NB4 (cell line): Measurements from ENCODE around the gene PRR36.
"Not testable (repeated sequence)": the region's sequence is repeated elsewhere in the genome, so short reads cannot be mapped to it uniquely, and the experiment has no call there.

Source experiments
- DNase-seq: peaks from one replicate; pipeline ENCODE4 v3.0.0; 2010; ENCODE audit warnings: low read depth
- H3K4me3 ChIP-seq: one replicate; pipeline ENCODE4 v1.5.1; 2011; ENCODE audit warnings: mild to moderate bottlenecking, low read depth, low read length, moderate library complexity
- CTCF ChIP-seq: IDR thresholded peaks from one replicate; pipeline ENCODE4 v1.5.1; 2012; ENCODE audit warnings: low read depth, low read length
- MAX ChIP-seq: IDR thresholded peaks from 2 replicates; pipeline ENCODE4 v1.6.1; 2011; ENCODE audit warnings: low read depth, low read length
- MYC ChIP-seq: IDR thresholded peaks from 2 replicates; pipeline ENCODE4 v1.6.1; 2011; ENCODE audit warnings: low read depth, low read length
- POLR2A ChIP-seq: IDR thresholded peaks from 2 replicates; pipeline ENCODE4 v1.6.1; 2011; ENCODE audit warnings: mild to moderate bottlenecking; ENCODE audit not compliant: insufficient read length; ENCODE audit errors: extremely low read depth

Gene PRR36

DNA sequence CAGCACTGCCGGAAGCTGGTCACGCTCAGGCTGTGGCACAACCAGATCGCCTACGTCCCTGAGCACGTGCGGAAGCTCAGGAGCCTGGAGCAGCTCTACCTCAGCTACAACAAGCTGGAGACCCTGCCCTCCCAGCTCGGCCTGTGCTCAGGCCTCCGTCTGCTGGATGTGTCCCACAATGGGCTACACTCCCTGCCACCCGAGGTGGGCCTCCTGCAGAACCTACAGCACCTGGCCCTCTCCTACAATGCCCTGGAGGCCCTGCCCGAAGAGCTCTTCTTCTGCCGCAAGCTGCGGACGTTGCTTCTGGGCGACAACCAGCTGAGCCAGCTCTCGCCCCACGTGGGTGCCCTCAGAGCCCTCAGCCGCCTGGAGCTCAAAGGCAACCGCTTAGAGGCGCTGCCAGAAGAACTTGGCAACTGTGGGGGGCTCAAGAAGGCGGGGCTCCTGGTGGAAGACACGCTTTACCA, 26.2 kb upstream of the PRR36 start:
- TF ChIP-seq MAX (no peak), POLR2A (no peak), MYC (no peak), CTCF (no peak)
- DNase-seq: no peak
- H3K4me3 ChIP-seq: no peak overlapping the region

DNA sequence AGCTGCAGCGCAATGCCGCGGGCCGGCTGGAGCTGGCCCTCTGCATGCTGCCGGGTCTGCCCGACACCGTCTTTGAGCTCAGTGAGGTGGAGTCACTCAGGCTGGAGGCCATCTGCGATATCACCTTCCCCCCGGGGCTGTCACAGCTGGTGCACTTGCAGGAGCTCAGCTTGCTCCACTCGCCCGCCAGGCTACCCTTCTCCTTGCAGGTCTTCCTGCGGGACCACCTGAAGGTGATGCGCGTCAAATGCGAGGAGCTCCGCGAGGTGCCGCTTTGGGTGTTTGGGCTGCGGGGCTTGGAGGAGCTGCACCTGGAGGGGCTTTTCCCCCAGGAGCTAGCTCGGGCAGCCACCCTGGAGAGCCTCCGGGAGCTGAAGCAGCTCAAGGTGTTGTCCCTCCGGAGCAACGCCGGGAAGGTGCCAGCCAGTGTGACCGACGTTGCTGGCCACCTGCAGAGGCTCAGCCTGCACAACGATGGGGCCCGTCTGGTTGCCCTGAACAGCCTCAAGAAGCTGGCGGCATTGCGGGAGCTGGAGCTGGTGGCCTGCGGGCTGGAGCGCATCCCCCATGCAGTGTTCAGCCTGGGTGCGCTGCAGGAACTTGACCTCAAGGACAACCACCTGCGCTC, 25.7 kb upstream of the PRR36 start:
- H3K4me3 ChIP-seq: no peak overlapping the region
- TF ChIP-seq MAX: no peak
- TF ChIP-seq CTCF: no peak
- no peak for TF ChIP-seq POLR2A
- TF ChIP-seq MYC: no peak
- DNase-seq: no peak

DNA sequence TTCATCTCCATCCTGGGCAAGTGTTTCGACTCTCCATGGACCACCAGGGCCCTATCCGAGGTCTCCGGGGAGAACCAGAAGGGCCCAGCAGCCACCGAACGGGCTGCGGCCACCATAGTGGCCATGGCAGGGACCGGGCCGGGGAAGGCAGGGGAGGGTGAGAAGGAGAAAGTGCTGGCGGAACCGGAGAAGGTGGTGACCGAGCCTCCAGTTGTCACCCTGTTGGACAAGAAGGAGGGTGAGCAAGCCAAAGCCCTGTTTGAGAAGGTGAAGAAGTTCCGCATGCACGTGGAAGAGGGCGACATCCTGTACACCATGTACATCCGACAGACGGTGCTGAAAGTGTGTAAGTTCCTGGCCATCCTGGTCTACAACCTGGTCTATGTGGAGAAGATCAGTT, 24.8 kb upstream of the PRR36 start:
- TF ChIP-seq MAX (no peak), MYC (no peak), POLR2A (no peak), CTCF (no peak)
- no peak overlapping the region for H3K4me3 ChIP-seq
- no peak for DNase-seq

DNA sequence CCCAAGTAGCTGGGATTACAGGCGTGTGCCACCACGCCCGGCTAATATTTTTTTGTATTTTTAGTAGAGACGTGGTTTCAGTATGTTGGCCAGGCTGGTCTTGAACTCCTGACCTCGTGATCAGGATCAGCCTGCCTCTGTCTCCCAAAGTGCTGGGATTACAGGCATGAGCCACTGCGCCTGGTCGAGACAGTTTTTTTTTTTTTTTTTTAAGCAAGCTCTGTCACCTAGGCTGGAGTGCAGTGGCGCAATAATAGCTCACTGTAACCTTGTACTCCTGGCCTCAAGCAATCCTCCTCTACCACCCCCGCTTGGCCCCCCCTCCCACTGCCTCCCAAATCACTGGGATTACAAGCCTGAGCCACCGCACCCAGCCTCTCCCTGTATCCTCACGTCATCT, 23.1 kb upstream of the PRR36 start:
- no peak for TF ChIP-seq CTCF
- TF ChIP-seq POLR2A: no peak
- no peak for TF ChIP-seq MYC
- no peak for TF ChIP-seq MAX
- no peak overlapping the region for H3K4me3 ChIP-seq
- peak; percentile 54 for DNase-seq

DNA sequence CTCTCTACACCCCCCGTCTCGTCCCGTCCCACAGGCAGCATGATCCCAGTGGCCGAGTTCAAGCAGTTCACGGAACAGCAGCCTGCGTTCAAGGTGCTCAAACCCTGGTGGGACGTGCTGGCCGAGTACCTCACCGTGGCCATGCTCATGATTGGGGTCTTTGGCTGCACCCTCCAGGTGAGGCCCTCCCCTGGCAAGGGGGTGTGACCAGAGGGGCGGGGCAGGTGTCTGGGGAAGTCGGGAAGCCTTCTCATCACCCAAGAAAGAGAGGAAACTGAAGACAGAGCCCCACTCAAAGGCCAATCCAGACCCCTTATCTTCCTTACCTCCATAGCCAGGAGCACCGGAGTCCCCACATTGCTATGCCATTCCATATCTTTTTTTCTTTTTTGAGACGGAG, 21.4 kb upstream of the PRR36 start:
- no peak overlapping the region for H3K4me3 ChIP-seq
- DNase-seq: no peak
- TF ChIP-seq MYC (no peak), POLR2A (no peak), CTCF (no peak), MAX (no peak)

DNA sequence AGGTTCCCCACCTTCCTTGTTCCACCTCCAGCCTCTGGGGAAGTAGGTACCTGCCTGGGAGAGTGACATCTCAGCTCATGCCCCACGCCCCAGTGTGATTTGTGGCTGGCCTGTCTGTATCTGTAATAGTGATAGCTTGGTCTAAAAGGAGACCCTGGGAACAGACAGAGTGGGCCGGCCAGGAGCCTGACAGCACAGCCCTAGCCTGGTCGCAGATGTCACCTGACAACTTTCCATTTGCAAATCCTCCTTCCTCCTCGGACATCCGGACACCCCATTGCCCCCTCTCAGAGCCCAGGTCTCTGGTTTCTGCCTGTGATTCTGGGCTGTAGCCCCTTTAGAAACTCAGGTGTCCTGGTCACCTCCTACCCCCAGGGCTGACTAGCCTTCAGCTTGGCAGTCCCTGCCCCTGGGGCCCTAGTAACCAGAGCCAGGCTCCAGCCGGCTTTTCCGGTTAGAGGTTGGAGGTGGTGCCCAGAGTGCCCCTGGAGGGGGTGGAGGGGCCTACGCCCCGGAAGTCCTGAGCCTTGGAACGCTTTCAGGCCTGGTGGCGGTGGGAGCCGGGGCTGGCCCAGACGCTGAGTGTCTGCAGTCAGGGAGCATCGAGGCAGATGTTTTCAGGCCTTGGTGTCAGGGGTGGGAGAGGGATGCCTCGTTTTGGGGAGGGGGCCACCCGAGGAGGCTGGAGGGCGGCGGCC, 20.6 kb upstream of the PRR36 start:
- no peak for TF ChIP-seq CTCF
- no peak for TF ChIP-seq MYC
- no peak for TF ChIP-seq MAX
- no peak for TF ChIP-seq POLR2A
- no peak for DNase-seq
- H3K4me3 ChIP-seq: no peak overlapping the region

DNA sequence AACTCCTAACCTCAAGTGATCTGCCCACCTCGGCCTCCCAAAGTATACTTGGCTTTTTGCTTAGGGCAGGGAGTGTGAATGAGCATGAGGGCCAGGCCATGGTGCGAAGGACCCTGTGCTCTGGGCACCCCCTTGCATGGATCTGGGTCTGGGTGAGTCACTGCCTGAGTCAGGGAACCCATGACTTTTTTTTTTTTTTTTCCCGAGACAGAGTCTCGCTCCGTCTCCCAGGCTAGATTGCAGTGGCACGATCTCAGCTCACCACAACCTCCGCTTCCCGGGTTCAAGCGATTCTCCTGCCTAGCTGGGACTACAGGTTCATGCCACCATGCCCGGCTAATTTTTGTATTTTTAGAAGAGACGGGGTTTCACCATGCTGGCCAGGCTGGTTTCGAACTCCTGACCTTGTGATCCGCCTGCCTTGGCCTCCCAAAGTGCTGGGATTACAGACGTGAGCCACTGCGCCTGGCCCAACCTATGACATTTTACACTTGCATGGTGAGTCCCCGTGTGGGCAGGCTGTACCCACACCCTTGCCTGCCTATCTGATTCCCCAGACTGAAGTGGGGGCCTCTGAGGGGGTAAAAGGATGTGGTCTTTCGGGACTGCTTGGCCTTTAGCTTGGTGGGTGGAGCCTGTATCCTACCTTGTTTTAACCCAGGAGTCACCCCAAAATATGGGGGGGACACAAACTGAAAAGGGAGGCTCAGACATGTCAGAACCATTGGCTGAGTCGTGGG, 19.3 kb upstream of the PRR36 start:
- not testable (repeated sequence) for H3K4me3 ChIP-seq, DNase-seq
